Esophagus squamous epithelium (tissue), 5 donors: Measurements from ENCODE around the gene GGCX. TPM values are rescaled to one million over a fixed set of nuclear protein-coding genes. Genes with fewer than 3 reads are reported as not detected.

ENCODE experiments used
- DNase-seq: peaks from one replicate; lab custom pipeline; 2025; lab: John Stamatoyannopoulos, UW
- H3K27ac ChIP-seq, 4 donors: fragments of 200-600 bp; sonication (generic); one replicate each; pipeline ENCODE4 v1.5.1; 2016 to 2019; ENCODE audit warnings: mild to moderate bottlenecking in 1 of 4
- H3K27me3 ChIP-seq, 4 donors: fragments of 200-600 bp; sonication (generic); 1 replicate in 3 of 4; 2 replicates in 1 of 4; pipeline versions ENCODE4 v1.5.1 to v1.6.0; 2017 to 2021; ENCODE audit warnings: antibody characterized with exemption in 1 of 4
- H3K36me3 ChIP-seq, 3 donors: fragments of 200-600 bp; sonication (generic); one replicate each; pipeline ENCODE4 v1.5.1; 2016 to 2019
- H3K4me1 ChIP-seq, 3 donors: fragments of 200-600 bp; sonication (generic); one replicate each; pipeline ENCODE4 v1.5.1; 2017 to 2019
- H3K4me3 ChIP-seq, 4 donors: fragments of 200-600 bp; sonication (generic); 1 replicate in 3 of 4; 2 replicates in 1 of 4; pipeline ENCODE4 v1.5.1; 2016 to 2019; ENCODE audit warnings: mild to moderate bottlenecking in 2 of 4, moderate library complexity in 1 of 4
- H3K9me3 ChIP-seq, 3 donors: fragments of 200-600 bp; sonication (generic); one replicate each; pipeline ENCODE4 v1.5.1; 2016 to 2019
- CTCF ChIP-seq, 6 experiments: fragments of 450-650 bp in 4 of 6; fragments of 200-600 bp in 2 of 6; sonication (generic) in 2 of 6; IDR thresholded peaks; one replicate each; pipeline ENCODE4 v1.5.1; 2016 to 2019; ENCODE audit warnings: antibody characterized with exemption in 6 of 6, mild to moderate bottlenecking in 4 of 6, moderate library complexity in 4 of 6
- POLR2A ChIP-seq, 4 donors: fragments of 450-650 bp; IDR thresholded peaks; one replicate each; pipeline ENCODE4 v1.6.1; 2017; ENCODE audit warnings: antibody characterized with exemption in 4 of 4, mild to moderate bottlenecking in 4 of 4, moderate library complexity in 3 of 4
- WGBS, 2 donors: methylation state at CpG; one replicate each; pipeline ENCODE4 v1.1.5; 2018; 5-methylcytosine and 5-hydroxymethylcytosine counted together
- intact Hi-C: fragments of 100-400 bp; cut with DNase I; formaldehyde crosslinking; loops from one replicate; pipeline ENCODE4 v1.15.0; 2022
- total RNA-seq, 4 donors: library from RNA; depleted of rRNA; stranded (reverse); fragments of >200 nt; gene quantifications; one replicate each; pipeline ENCODE4 v1.1.0, GENCODE V29; 2016
- donor health status: DM: yes; HTN: yes; CAD: no.

GGCX gene
- total RNA-seq, 4 donors from 2014 or later = 19.7 to 27.5 (median 23.3) TPM

DNA sequence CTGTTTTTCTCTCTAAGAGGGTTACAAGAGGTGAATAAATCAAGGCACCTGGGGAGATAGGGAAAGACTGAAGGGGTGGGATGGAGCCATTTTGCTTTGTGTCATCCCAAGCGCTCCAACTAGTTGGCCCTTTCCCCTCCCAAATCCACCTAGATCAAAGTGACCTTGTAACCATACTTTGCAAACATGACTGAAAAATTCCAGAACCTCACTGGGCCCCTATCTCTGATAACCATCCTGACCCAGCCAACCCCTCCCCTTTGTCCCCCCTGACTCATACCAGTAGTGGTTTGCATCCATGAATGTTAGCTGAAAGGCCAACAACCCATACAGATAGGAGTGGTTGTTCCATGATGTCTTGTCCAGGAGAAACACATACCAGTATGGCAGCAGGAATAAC is 3.1 kb downstream of the GGCX start:
- WGBS, 2 donors = 93 to 100% methylated on average over 1 of the region's 1 CpG
- peaks cover 16 to 29% (median 16%) of the 10 kb centered on the region in 3 donors for H3K4me1 ChIP-seq
- no peak for DNase-seq
- H3K27me3 ChIP-seq = no peaks in the 10 kb centered on the region
- H3K4me3 ChIP-seq = no peak overlapping the region
- no peak overlapping the region for H3K27ac ChIP-seq
- H3K36me3 ChIP-seq = peaks cover 13 to 62% (median 23%) of the 10 kb centered on the region in 3 donors
- no peaks in the 10 kb centered on the region for H3K9me3 ChIP-seq
- intact Hi-C loops = no loop called here
- TF ChIP-seq CTCF (IDR thresholded peaks at IDR 0.05) (no peak), POLR2A (IDR thresholded peaks at IDR 0.05) (no peak)

GRCh38 chr2:85557130-85557529 is 4.2 kb downstream of the GGCX start:
- no peak overlapping the region for H3K4me3 ChIP-seq
- peaks cover 21 to 73% (median 31%) of the 10 kb centered on the region in 3 donors for H3K36me3 ChIP-seq
- H3K9me3 ChIP-seq = no peaks in the 10 kb centered on the region
- H3K27me3 ChIP-seq = no peaks in the 10 kb centered on the region
- H3K4me1 ChIP-seq = peaks cover 15 to 30% (median 16%) of the 10 kb centered on the region in 3 donors
- TF ChIP-seq POLR2A (IDR thresholded peaks at IDR 0.05) = no peak
- no peak for TF ChIP-seq CTCF (IDR thresholded peaks at IDR 0.05)
- DNase-seq = no peak
- intact Hi-C loops = no loop called here
- H3K27ac ChIP-seq = no peak overlapping the region
- WGBS, 2 donors = 94 to 95% methylated on average over 5 of the region's 5 CpGs

- intact Hi-C loops = no loop called here
- H3K36me3 ChIP-seq = peaks cover 21 to 91% (median 31%) of the 10 kb centered on the region in 3 donors
- no peak for TF ChIP-seq CTCF (IDR thresholded peaks at IDR 0.05)
- TF ChIP-seq POLR2A (IDR thresholded peaks at IDR 0.05) = no peak
- WGBS, 2 donors = 83 to 97% methylated on average over 3 of the region's 3 CpGs
- DNase-seq = no peak
- H3K4me3 ChIP-seq = no peak overlapping the region
- H3K4me1 ChIP-seq = peaks cover 6 to 22% (median 7%) of the 10 kb centered on the region in 3 donors
- H3K27ac ChIP-seq = no peak overlapping the region
- no peaks in the 10 kb centered on the region for H3K27me3 ChIP-seq
- no peaks in the 10 kb centered on the region for H3K9me3 ChIP-seq
Observed at GRCh38 chr2:85554980-85555612, 6.2 kb downstream of the GGCX start.

DNA sequence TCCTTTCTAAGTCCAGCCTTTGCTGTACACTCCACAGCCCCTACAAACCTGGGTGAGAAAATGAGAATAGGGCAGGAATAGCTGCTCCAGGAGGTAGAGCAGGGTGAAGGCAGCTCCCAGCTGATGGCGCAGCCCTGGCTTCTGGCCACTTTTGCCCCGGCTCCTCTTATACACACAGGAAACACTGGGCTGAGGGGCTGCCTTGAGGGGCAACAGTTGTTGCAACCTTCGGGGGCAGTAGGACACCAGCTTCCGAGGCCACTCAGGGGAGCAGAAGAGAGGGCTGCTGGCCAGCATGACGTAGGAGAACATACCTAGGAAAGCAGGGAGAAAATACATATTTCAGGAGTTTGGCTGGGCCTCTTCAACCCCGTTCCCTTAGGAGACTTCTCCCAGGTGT is 8.1 kb downstream of the GGCX start:
- intact Hi-C loops = no loop called here
- no peaks in the 10 kb centered on the region for H3K9me3 ChIP-seq
- DNase-seq = no peak
- WGBS, 2 donors = 67 to 68% methylated on average over 4 to 6 of the region's 6 CpGs
- H3K27me3 ChIP-seq = no peaks in the 10 kb centered on the region
- peaks cover 20 to 98% (median 25%) of the 10 kb centered on the region in 3 donors for H3K36me3 ChIP-seq
- no peak overlapping the region for H3K27ac ChIP-seq
- H3K4me1 ChIP-seq = peaks cover 0 to 8% (median 0%) of the 10 kb centered on the region in 3 donors
- TF ChIP-seq POLR2A (IDR thresholded peaks at IDR 0.05) (no peak), CTCF (IDR thresholded peaks at IDR 0.05) (no peak)
- H3K4me3 ChIP-seq = no peak overlapping the region
